Superior temporal gyrus (tissue), 1 donor: ENCODE measurements around the gene SLCO1A2.

Source experiments
- DNase-seq: peaks from one replicate; pipeline ENCODE4 v3.0.0-alpha.2; 2016; ENCODE audit errors: extremely low spot score

Gene SLCO1A2

GRCh38 chr12:21328578-21328977 lies 6.1 kb downstream of the SLCO1A2 start:
- DNase-seq, result no peak

GRCh38 chr12:21324551-21324950 lies 10.2 kb downstream of the SLCO1A2 start:
- DNase-seq, result peak; percentile 92

- DNase-seq, result peak; percentile 71
Observed at GRCh38 chr12:21323736-21324135, 11.0 kb downstream of the SLCO1A2 start.

- DNase-seq, result peak; percentile 60
Observed at GRCh38 chr12:21308785-21309184, 25.9 kb downstream of the SLCO1A2 start.

GRCh38 chr12:21305661-21306060 lies 29.1 kb downstream of the SLCO1A2 start:
- no peak for DNase-seq

- DNase-seq, result no peak
Observed at GRCh38 chr12:21300632-21301031, 34.1 kb downstream of the SLCO1A2 start.

GRCh38 chr12:21296751-21297406 lies 37.8 kb downstream of the SLCO1A2 start:
- peak; percentile 71 for DNase-seq

GRCh38 chr12:21296348-21296747 lies 38.4 kb downstream of the SLCO1A2 start:
- no peak for DNase-seq

GRCh38 chr12:21294176-21294575 lies 40.5 kb downstream of the SLCO1A2 start:
- no peak for DNase-seq

GRCh38 chr12:21292111-21292510 lies 42.6 kb downstream of the SLCO1A2 start:
- DNase-seq, result no peak

- no peak for DNase-seq
Observed at GRCh38 chr12:21289698-21290097, 45.0 kb downstream of the SLCO1A2 start.

GRCh38 chr12:21276826-21277225 lies 57.9 kb downstream of the SLCO1A2 start:
- no peak for DNase-seq

- DNase-seq, result no peak
Observed at GRCh38 chr12:21265932-21266331, 68.8 kb downstream of the SLCO1A2 start.

- DNase-seq, result no peak
Observed at GRCh38 chr12:21264232-21264631, 70.5 kb downstream of the SLCO1A2 start.

- DNase-seq, result no peak
Observed at GRCh38 chr12:21257172-21257571, 77.5 kb downstream of the SLCO1A2 start.

GRCh38 chr12:21252070-21252469 lies 82.6 kb downstream of the SLCO1A2 start:
- no peak for DNase-seq

- peak; percentile 74 for DNase-seq
Observed at GRCh38 chr12:21248679-21249078, 86.0 kb downstream of the SLCO1A2 start.

- no peak for DNase-seq
Observed at GRCh38 chr12:21239866-21240265, 94.9 kb downstream of the SLCO1A2 start.

GRCh38 chr12:21234395-21234794 lies 100.3 kb downstream of the SLCO1A2 start:
- no peak for DNase-seq

- DNase-seq, result no peak
Observed at GRCh38 chr12:21223930-21224329, 110.8 kb downstream of the SLCO1A2 start.

GRCh38 chr12:21221778-21222177 lies 112.9 kb downstream of the SLCO1A2 start:
- no peak for DNase-seq

GRCh38 chr12:21221072-21221471 lies 113.6 kb downstream of the SLCO1A2 start:
- no peak for DNase-seq

GRCh38 chr12:21220266-21220665 lies 114.5 kb downstream of the SLCO1A2 start:
- no peak for DNase-seq

- DNase-seq, result no peak
Observed at GRCh38 chr12:21219206-21219605, 115.5 kb downstream of the SLCO1A2 start.
